HCT116 (cell line): ENCODE data around the gene DGKG.

Experiments
- CBX3 ChIP-seq: IDR thresholded peaks from 2 replicates; pipeline ENCODE4 v1.6.1; 2012; ENCODE audit warnings: low read depth
- CEBPB ChIP-seq: IDR thresholded peaks from 2 replicates; pipeline ENCODE4 v1.6.1; 2012; ENCODE audit warnings: low read depth
- CTCF ChIP-seq, 3 experiments: fragments of 200-600 bp in 1 of 3; sonication (generic) in 1 of 3; IDR thresholded peaks in 2 of 3; conservative IDR thresholded peaks in 1 of 3; 2 replicates each; pipeline ENCODE4 v1.5.1; 2012 to 2017; ENCODE audit warnings: low read depth in 2 of 3, low read length in 2 of 3, antibody characterized with exemption in 1 of 3, borderline replicate concordance in 1 of 3, control low read depth in 1 of 3, mild to moderate bottlenecking in 1 of 3, mixed read lengths in 1 of 3, mixed run types in 1 of 3, moderate library complexity in 1 of 3; ENCODE audit not compliant: insufficient read depth in 1 of 3
- EGR1 ChIP-seq: IDR thresholded peaks from 2 replicates; pipeline ENCODE4 v1.6.1; 2012; ENCODE audit warnings: low read depth
- EZH2 ChIP-seq: fragments of 200-600 bp; sonication (generic); IDR thresholded peaks from 2 replicates; pipeline ENCODE4 v1.6.1; 2017; ENCODE audit warnings: antibody characterized with exemption, mixed run types
- EZH2phosphoT487 ChIP-seq: fragments of 200-600 bp; IDR thresholded peaks from 2 replicates; pipeline ENCODE4 v1.6.1; 2018; ENCODE audit warnings: antibody characterized with exemption, borderline replicate concordance
- POLR2A ChIP-seq: IDR thresholded peaks from 2 replicates; pipeline ENCODE4 v1.7.0; 2011; ENCODE audit warnings: borderline replicate concordance; ENCODE audit not compliant: insufficient read depth, insufficient read length; ENCODE audit errors: extremely low read depth
- POLR2AphosphoS5 ChIP-seq: IDR thresholded peaks from 2 replicates; pipeline ENCODE4 v1.6.1; 2011; ENCODE audit warnings: mild to moderate bottlenecking, low read depth, low read length, moderate library complexity
- SIN3A ChIP-seq: IDR thresholded peaks from 2 replicates; pipeline ENCODE4 v1.6.1; 2012; ENCODE audit warnings: low read depth
- SRF ChIP-seq: IDR thresholded peaks from 2 replicates; pipeline ENCODE4 v1.6.1; 2012; ENCODE audit warnings: low read depth
- TF ChIP-seq, protein P1 (sequence below): IDR thresholded peaks from 2 replicates; pipeline ENCODE4 v1.6.1; 2012
- TF ChIP-seq, protein P2 (sequence below): IDR thresholded peaks from 2 replicates; pipeline ENCODE4 v1.6.1; 2012; ENCODE audit warnings: low read depth

DNA sequence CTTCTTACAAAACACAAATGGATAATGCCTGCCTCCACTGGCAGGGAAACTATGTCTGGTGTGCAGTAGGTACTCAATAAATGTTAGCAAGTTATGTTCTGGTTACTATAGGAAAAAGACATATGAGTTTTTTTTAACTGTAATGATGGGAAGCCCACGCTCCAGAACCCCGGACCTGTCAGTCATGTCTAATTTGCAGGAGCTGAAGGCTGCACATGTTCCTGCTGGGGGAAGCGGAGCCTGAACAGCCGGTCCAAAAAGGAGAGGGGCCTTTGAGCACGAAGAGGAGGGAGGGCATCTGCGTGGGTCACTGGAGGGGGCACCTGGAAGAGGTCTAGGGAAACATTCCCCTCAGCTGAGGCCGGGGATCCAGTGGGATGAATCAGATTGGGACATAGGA is 113.2 kb downstream of the DGKG start:
- TF ChIP-seq CTCF (IDR thresholded peaks at IDR 0.05 in 2 of 3, conservative IDR thresholded peaks at IDR 0.05 in 1 of 3; ENCODE audit: borderline replicate concordance in 1 of 3, insufficient read depth in 1 of 3, low read depth in 2 of 3, low read length in 2 of 3) (no peak), POLR2AphosphoS5 (no peak), SRF (no peak), SIN3A (no peak), EGR1 (no peak), CEBPB (no peak), POLR2A (no peak), EZH2phosphoT487 (no peak), CBX3 (no peak), EZH2 (no peak)
- TF ChIP-seq, protein P1, sequence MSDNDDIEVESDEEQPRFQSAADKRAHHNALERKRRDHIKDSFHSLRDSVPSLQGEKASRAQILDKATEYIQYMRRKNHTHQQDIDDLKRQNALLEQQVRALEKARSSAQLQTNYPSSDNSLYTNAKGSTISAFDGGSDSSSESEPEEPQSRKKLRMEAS: no peak
- TF ChIP-seq, protein P2, sequence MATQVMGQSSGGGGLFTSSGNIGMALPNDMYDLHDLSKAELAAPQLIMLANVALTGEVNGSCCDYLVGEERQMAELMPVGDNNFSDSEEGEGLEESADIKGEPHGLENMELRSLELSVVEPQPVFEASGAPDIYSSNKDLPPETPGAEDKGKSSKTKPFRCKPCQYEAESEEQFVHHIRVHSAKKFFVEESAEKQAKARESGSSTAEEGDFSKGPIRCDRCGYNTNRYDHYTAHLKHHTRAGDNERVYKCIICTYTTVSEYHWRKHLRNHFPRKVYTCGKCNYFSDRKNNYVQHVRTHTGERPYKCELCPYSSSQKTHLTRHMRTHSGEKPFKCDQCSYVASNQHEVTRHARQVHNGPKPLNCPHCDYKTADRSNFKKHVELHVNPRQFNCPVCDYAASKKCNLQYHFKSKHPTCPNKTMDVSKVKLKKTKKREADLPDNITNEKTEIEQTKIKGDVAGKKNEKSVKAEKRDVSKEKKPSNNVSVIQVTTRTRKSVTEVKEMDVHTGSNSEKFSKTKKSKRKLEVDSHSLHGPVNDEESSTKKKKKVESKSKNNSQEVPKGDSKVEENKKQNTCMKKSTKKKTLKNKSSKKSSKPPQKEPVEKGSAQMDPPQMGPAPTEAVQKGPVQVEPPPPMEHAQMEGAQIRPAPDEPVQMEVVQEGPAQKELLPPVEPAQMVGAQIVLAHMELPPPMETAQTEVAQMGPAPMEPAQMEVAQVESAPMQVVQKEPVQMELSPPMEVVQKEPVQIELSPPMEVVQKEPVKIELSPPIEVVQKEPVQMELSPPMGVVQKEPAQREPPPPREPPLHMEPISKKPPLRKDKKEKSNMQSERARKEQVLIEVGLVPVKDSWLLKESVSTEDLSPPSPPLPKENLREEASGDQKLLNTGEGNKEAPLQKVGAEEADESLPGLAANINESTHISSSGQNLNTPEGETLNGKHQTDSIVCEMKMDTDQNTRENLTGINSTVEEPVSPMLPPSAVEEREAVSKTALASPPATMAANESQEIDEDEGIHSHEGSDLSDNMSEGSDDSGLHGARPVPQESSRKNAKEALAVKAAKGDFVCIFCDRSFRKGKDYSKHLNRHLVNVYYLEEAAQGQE: no peak
